Glutamatergic neuron (in vitro differentiated cells): ENCODE measurements around the gene SLC7A8. TPM values are rescaled to one million over a fixed set of nuclear protein-coding genes. Genes with fewer than 3 reads are reported as not detected.

Source experiments
- DNase-seq: peaks from one replicate; pipeline ENCODE4 v3.0.0; 2022
- H3K27ac Mint-ChIP-seq: one replicate; pipeline ENCODE4 v1.8.0; 2020; ENCODE audit warnings: mild to moderate bottlenecking, mixed read lengths, inconsistent platforms; ENCODE audit not compliant: unreplicated experiment
- H3K27me3 Mint-ChIP-seq: one replicate; pipeline ENCODE4 v1.8.0; 2020; ENCODE audit warnings: mild to moderate bottlenecking, moderate library complexity, mixed read lengths, inconsistent platforms; ENCODE audit not compliant: unreplicated experiment
- H3K36me3 Mint-ChIP-seq: one replicate; pipeline ENCODE4 v1.8.0; 2020; ENCODE audit warnings: mild to moderate bottlenecking, mixed read lengths, inconsistent platforms; ENCODE audit not compliant: unreplicated experiment
- H3K4me1 Mint-ChIP-seq: one replicate; pipeline ENCODE4 v1.8.0; 2020; ENCODE audit warnings: mild to moderate bottlenecking, low read depth, mixed read lengths, inconsistent platforms; ENCODE audit not compliant: unreplicated experiment
- H3K4me3 Mint-ChIP-seq: one replicate; pipeline ENCODE4 v1.8.0; 2020; ENCODE audit warnings: mild to moderate bottlenecking, mixed read lengths, inconsistent platforms; ENCODE audit not compliant: unreplicated experiment
- H3K9me3 Mint-ChIP-seq: one replicate; pipeline ENCODE4 v1.8.0; 2020; ENCODE audit warnings: mild to moderate bottlenecking, moderate library complexity, mixed read lengths, inconsistent platforms; ENCODE audit not compliant: unreplicated experiment
- total RNA-seq: library from RNA; stranded (reverse); fragmentation: NEBNext Ultra II Directional; extraction: Animal tissue kit (Norgen Biotek cat#: 25700); gene quantifications from one replicate; pipeline ENCODE4 v1.2.1, GENCODE V29; 2021; ENCODE audit not compliant: unreplicated experiment
- TF ChIP-seq, protein P1 (sequence below): fragments of 200-600 bp; sonication (generic); IDR thresholded peaks from one replicate; pipeline ENCODE4 v1.5.0; 2021; ENCODE audit not compliant: partially characterized antibody, unreplicated experiment

Gene SLC7A8
- total RNA-seq, 1 donor from 2014 or later: 7.9 TPM

- DNase-seq: no peak
- Mint-ChIP-seq H3K27me3 (peaks cover 3% of the 10 kb centered on the region), H3K4me3 (no peak overlapping the region), H3K27ac (no peak overlapping the region), H3K9me3 (no peaks in the 10 kb centered on the region), H3K4me1 (peaks cover 19% of the 10 kb centered on the region), H3K36me3 (no peaks in the 10 kb centered on the region)
- TF ChIP-seq, protein P1, sequence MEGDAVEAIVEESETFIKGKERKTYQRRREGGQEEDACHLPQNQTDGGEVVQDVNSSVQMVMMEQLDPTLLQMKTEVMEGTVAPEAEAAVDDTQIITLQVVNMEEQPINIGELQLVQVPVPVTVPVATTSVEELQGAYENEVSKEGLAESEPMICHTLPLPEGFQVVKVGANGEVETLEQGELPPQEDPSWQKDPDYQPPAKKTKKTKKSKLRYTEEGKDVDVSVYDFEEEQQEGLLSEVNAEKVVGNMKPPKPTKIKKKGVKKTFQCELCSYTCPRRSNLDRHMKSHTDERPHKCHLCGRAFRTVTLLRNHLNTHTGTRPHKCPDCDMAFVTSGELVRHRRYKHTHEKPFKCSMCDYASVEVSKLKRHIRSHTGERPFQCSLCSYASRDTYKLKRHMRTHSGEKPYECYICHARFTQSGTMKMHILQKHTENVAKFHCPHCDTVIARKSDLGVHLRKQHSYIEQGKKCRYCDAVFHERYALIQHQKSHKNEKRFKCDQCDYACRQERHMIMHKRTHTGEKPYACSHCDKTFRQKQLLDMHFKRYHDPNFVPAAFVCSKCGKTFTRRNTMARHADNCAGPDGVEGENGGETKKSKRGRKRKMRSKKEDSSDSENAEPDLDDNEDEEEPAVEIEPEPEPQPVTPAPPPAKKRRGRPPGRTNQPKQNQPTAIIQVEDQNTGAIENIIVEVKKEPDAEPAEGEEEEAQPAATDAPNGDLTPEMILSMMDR: no peak
These were observed 12.1 kb downstream of the SLC7A8 start for GRCh38 chr14:23171222-23171975.

DNA sequence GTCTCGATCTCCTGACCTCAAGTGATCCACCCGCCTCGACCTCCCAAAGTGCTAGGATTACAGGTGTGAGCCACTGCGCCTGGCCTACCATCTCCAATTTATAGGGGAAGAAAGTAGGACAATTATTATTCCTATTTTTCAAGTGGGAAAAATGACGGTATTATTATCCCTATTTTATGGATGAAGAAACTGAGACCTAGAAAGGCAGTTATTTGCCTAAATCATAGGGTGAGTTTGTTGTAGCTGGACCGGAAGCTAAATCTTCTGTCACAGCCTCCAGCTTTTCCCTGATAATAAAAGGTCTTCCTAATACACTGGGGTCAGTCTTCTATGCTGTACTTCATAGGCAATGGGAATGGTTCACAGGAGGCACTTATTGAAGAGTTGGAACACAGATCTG is 13.8 kb downstream of the SLC7A8 start:
- no peak for DNase-seq
- Mint-ChIP-seq H3K27me3 (peaks cover under 1% of the 10 kb centered on the region), H3K4me1 (peaks cover 14% of the 10 kb centered on the region), H3K27ac (no peak overlapping the region), H3K9me3 (no peaks in the 10 kb centered on the region), H3K36me3 (no peaks in the 10 kb centered on the region), H3K4me3 (no peak overlapping the region)
- TF ChIP-seq, protein P1: no peak

DNA sequence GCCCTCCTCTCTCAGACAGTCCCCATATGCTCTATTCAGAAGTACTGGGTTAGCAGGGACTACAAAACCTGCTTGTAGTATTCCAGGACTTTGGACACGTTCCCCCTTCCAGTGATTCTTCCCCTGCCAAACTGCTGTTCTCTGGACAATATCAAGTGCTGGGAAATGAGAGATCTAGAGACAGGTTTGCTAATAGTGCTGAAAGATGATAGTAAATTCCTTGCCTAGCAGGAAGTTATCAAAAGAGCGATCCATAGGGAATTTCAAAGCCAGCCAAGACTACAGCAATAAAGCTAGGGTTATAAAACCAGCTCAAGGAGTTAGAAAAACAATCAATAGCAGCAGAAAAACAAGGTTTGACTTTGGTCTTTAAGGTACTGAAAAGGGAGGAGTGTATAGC is 15.2 kb downstream of the SLC7A8 start:
- Mint-ChIP-seq H3K4me1 (peaks cover 7% of the 10 kb centered on the region), H3K27me3 (no peaks in the 10 kb centered on the region), H3K9me3 (no peaks in the 10 kb centered on the region), H3K27ac (no peak overlapping the region), H3K4me3 (no peak overlapping the region), H3K36me3 (no peaks in the 10 kb centered on the region)
- TF ChIP-seq, protein P1: no peak
- DNase-seq: no peak

DNA sequence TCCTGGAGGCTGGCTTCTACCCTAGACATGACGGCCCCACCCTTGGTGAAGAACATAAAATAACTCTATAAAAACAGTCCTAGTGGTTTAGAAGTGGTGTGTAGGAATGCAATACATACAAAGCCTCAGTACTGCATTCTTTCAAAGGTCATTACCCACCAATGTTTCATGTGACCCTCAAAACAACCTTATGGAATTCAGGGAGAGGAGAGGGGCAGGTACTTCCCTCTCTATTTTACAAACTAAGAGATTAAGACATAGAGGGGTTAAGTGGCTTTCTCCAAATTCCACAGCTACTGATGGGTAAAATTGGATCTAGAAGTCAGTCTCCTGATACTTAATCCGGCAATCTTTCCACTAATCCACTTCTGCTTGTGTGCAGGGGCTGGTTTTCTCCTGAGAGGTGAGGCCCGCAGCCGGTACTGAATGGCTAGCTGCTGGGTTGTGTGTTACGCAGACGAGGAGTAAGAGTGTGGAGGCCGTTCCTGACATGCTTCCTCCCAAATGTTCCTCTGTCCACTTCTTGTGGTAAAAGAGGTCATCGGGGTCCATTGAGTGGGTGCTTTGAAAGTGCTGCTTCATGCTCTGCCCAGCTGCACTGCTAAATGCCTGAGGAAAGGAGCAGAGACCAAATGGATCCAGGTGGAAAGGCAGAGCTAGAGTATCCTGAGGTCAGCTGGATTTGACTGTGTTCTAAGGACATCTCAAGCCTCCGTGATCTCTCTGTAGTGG is 16.2 kb downstream of the SLC7A8 start:
- Mint-ChIP-seq H3K36me3 (no peaks in the 10 kb centered on the region), H3K4me3 (no peak overlapping the region), H3K27me3 (no peaks in the 10 kb centered on the region), H3K9me3 (no peaks in the 10 kb centered on the region), H3K4me1 (peaks cover 3% of the 10 kb centered on the region), H3K27ac (no peak overlapping the region)
- TF ChIP-seq, protein P1: no peak
- DNase-seq: no peak

DNA sequence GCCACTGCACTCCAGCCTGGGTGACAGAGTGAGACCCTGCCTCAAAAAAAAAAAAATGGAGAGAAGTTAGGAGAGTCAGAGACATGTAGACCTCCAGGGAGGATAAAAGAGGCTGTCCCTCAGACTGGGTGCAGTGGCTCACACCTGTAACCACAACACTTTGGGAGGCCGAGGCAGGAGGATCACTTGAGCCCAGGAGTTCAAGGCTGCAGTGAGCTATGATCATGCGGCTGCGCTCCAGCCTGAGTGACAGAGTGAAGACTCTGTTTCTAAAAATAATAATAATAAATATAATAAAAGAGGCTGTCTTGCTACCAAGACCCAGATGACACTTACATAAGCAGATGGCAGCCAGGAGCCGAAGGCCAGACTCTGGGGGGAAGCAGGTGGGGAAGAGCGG is 18.5 kb downstream of the SLC7A8 start:
- TF ChIP-seq, protein P1: no peak
- Mint-ChIP-seq H3K9me3 (no peaks in the 10 kb centered on the region), H3K4me3 (no peak overlapping the region), H3K36me3 (no peaks in the 10 kb centered on the region), H3K27ac (no peak overlapping the region), H3K4me1 (peaks cover 10% of the 10 kb centered on the region), H3K27me3 (peaks cover 4% of the 10 kb centered on the region)
- DNase-seq: no peak
